GM18511 (cell line): ENCODE results near the gene EDARADD.
A peak's percentile ranks its signal among the peaks of the same experiment; 100 is the strongest.

Experiments
- ATAC-seq: cut with Tn5 transposase; IDR thresholded peaks from one replicate; pipeline ENCODE4 v1.9.1; 2021; ENCODE audit warnings: mild to moderate bottlenecking, moderate library complexity; ENCODE audit not compliant: unreplicated experiment

EDARADD gene

GRCh38 chr1:236511735-236512418, 117.8 kb downstream of the EDARADD start:
- ATAC-seq, result no peak

DNA sequence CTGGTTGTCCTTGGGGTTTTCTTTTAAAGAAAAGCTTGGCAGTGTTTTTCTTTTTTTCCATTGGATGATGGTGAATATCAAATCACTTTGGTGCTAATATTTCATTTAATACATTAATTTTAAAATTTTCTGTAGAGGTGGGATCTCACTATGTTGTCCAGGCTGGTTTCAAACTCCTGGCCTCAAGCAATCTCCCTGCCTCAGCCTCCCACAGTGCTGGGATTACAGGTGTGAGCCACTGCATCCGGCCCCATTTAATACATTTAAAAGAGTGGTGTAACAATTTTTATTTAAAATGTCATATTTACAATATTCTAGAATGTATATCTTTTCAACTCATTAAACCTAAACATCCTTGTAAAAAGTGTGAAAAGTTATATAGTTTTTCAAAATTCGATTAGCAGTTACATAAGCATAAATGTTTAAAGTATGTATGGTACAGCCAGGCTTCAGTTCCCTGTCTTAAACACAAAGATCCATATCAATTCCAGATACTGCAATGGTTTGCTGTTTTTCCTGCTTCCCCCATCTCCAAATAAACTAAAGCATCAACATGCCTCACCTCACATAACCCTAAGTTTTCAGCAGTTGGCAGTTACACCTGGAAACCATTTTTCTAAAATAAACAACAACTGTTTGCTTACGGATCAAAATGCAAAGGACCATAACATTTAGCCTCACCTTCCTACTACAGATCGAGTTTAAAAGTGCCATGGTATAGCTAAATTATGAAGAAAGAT, 120.8 kb downstream of the EDARADD start:
- no peak for ATAC-seq

- ATAC-seq, result no peak
Observed at GRCh38 chr1:236515443-236515958, 121.4 kb downstream of the EDARADD start.

DNA sequence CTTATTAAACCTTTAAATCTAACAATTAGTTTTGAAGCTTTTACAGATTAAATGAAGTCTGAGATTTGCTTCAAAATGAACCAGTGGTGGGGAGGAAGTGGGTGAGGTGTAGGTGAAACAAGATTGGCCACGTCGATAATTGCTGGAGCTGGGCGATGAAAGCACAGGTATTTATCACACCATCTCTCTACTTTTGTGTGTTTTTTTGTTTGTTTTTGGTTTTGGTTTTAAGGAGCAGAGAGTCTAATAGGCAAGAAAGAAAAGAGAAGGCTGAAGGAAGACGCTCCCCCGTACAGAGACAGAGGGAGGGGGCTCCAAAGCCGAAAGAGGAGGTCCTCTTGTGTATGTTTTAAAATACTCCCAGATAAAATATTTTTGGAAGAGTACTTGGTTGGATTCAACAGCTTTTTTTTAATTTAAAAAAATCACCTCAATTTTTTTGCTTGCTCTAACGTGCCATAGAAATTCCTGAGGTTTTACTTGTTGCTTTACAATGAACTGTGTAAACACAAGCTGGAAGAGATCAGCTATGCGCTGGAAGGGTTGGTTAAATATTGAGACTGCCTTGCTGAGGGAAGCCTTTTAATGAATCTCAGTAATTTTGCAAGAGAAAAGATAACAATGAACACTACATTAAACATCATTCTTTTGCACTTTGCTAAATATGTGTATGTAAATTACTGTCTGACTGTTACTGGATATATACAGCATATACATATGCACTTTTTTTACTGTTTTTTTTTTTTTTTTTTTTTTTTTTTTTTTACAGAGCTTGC, 123.0 kb downstream of the EDARADD start:
- no peak for ATAC-seq

DNA sequence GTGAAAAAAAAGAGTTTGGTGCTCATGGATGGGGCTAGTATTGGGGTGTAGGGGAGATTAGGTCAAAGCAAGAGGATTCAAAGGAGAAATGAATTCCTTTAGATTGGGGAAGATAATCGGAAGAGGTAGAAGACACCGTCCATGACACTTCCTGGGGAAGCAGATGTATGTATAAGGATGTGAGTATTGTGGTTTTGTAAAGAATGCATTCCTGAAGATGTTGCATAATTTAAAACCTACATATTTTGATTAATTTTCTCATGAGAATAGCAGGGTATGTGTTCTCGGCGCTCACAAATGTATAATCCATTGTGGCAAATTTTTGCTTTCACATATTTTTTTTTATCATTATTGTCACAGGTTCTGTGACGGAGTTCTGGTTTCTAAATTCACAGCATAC, 124.2 kb downstream of the EDARADD start:
- ATAC-seq, result no peak

- no peak for ATAC-seq
Observed at GRCh38 chr1:236520445-236521005, 126.4 kb downstream of the EDARADD start.

DNA sequence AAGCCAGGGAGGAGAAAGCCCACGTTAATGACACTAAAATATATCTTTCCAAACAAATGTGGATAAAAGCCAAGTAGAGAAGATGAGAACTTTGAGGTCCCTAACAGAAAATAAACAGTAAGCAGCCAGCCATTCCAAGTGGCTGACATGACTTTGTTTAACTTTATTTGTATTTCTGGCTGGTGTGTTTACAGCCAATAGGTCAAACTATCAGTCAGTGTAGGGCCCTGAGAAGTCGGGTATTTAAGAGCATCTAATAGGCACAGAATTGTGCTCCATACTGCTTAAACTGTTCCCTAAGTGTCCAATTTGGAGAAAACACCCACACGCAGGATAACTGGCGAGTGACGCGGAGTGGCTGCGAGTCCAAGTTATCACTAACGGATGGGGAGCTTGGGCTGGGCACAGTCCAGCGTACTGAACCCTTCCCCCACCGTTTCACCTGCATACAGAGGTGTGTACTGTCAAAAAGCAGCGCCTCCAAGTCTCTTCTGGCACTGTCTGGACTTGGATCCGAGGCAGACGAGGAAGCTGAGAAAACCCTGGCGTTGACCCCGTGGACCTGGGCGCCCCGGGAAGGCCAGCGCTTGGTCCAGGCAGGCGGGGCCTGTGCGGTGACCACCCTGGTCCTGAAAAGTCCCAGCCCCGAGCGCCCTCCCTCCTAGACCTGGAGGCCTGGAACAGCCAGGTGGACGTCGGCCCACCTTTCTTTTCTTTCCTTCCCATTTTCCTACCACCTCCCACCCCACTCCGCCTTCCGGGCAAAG, 129.0 kb downstream of the EDARADD start:
- peak; percentile 3 for ATAC-seq

GRCh38 chr1:236523704-236524141, 129.6 kb downstream of the EDARADD start, which contains the start of gene LGALS8:
Gene LGALS8, plus strand, starts transcription at chr1:236523982. Its CDS starts 2,089 bp downstream, at chr1:236526071.
- peak; percentile 64 for ATAC-seq

- peak; percentile 93 for ATAC-seq
Observed at GRCh38 chr1:236524142-236524894, 130.2 kb downstream of the EDARADD start.

DNA sequence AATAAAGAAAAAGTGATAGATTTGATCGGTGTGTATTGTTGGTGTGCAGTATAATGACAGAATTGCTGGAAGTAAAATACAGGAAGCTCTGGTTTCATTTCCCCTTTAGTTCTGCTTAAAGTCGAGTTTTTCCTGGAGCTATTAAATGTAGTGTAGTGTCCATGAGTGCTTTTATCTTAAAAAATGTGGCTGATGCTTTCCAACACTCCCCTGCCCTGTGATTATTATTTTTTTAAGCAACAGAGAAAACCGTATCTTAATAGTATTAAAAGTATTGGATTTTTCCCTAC, 130.8 kb downstream of the EDARADD start:
- ATAC-seq, result no peak

- ATAC-seq, result no peak
Observed at GRCh38 chr1:236526079-236526478, 132.0 kb downstream of the EDARADD start.

DNA sequence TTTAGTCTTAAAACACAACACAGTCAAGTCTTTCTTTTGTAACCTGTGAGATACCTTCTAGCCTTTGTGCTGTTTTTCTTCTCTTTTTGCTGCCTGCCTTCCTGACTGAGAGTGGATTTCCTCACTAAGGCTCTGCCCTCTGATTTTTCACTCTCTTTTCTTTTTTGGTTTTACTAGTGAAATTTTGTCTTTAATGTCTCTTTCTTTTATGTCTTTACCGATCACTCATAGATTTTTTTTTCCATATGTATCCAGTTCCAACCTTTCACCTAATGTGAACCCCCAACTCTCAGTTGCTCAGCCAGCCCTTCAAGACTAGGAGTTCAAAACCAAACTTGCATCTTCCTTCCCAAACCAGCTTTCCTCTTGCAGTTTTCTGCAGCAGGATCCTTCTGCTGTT, 136.2 kb downstream of the EDARADD start:
- ATAC-seq, result no peak

DNA sequence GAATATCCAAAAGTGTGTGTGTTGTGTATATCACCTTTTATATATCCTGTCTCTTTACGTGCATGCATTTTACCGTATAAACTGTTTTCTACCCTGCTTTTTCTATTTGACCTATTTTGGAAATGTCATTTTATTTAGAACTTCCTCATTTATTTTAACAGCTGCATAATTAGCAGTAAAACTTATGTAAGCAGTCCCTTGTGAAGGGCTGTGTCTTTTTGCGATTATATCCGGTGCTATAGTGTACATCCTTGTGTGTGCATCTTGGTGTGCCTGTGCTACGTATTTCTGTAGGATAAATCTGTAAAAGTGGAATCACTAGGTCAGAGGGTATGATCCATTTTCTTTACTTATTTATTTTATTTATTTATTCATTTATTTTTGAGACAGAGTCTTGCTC, 136.9 kb downstream of the EDARADD start:
- no peak for ATAC-seq

DNA sequence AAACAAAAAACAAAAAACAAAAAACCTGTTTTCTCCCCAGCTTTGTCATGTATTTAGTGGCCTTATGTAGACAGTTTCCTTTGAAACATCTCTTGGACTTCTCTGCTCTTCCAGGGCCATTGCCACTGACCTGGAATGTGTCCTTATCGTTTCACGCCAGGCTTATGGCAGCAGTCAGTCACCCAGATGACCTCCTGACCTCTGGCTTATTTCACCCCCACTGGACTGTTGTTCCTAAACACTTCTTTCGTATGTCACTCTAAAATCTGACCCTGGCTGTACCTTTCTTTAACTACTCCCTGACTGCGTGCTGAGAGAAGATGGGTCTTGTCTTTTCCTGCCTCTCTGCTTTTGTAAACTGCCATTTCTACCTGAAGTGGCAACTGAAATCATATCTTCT, 138.8 kb downstream of the EDARADD start:
- ATAC-seq, result no peak

GRCh38 chr1:236534151-236534651, 140.1 kb downstream of the EDARADD start:
- ATAC-seq, result no peak
